ENCODE results near the gene ZSWIM4. TPM values are rescaled to one million over a fixed set of nuclear protein-coding genes. Genes with fewer than 3 reads are reported as not detected.

The ZSWIM4 gene
- total and polyA plus RNA-seq, 12 donors = 1.2 to 7.1 (median 2.7) TPM

DNA sequence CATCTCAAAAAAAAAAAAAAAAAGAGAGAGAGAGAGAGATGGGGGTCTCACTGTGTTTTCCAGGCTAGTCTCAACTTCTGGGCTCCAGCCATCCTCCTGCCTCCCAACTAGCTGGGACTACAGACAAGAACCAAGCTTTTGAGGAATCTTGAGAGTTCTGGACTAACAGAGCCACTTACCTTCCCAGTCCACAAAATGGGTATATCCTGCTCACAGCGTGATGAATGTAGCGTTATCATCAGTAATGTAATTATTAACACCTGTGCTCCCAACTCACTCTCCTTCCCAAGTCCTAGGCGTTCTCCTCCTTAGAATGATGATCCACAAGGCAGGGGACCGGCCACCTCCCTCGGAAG, 77.1 kb downstream of the ZSWIM4 start:
- intact Hi-C loops (cut with DNase I) = loop anchor here in 1 of 10 donors (10.0 kb wide), 1 partner anchor 268 kb away; no protein-coding TSS in a partner anchor
- ATAC-seq (no peak), DNase-seq (no peak)
- H3K4me3 ChIP-seq = peak overlapping the region in 9 of 10 donors; percentile 18 to 53 (median 47)
- no peak overlapping the region for H3K27ac ChIP-seq
- H3K4me1 ChIP-seq = peaks cover 0 to 9% (median 0%) of the 10 kb centered on the region in 9 donors
- H3K36me3 ChIP-seq = no peaks in the 10 kb centered on the region
- 44 to 52% methylated on average over 5 of the region's 5 CpGs for WGBS, 2 donors
- H3K9me3 ChIP-seq = no peaks in the 10 kb centered on the region
- TF ChIP-seq, protein P1, sequence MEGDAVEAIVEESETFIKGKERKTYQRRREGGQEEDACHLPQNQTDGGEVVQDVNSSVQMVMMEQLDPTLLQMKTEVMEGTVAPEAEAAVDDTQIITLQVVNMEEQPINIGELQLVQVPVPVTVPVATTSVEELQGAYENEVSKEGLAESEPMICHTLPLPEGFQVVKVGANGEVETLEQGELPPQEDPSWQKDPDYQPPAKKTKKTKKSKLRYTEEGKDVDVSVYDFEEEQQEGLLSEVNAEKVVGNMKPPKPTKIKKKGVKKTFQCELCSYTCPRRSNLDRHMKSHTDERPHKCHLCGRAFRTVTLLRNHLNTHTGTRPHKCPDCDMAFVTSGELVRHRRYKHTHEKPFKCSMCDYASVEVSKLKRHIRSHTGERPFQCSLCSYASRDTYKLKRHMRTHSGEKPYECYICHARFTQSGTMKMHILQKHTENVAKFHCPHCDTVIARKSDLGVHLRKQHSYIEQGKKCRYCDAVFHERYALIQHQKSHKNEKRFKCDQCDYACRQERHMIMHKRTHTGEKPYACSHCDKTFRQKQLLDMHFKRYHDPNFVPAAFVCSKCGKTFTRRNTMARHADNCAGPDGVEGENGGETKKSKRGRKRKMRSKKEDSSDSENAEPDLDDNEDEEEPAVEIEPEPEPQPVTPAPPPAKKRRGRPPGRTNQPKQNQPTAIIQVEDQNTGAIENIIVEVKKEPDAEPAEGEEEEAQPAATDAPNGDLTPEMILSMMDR (IDR thresholded peaks at IDR 0.05) = no peak
- H3K27me3 ChIP-seq = peaks cover 0 to 20% (median 0%) of the 10 kb centered on the region in 7 donors

DNA sequence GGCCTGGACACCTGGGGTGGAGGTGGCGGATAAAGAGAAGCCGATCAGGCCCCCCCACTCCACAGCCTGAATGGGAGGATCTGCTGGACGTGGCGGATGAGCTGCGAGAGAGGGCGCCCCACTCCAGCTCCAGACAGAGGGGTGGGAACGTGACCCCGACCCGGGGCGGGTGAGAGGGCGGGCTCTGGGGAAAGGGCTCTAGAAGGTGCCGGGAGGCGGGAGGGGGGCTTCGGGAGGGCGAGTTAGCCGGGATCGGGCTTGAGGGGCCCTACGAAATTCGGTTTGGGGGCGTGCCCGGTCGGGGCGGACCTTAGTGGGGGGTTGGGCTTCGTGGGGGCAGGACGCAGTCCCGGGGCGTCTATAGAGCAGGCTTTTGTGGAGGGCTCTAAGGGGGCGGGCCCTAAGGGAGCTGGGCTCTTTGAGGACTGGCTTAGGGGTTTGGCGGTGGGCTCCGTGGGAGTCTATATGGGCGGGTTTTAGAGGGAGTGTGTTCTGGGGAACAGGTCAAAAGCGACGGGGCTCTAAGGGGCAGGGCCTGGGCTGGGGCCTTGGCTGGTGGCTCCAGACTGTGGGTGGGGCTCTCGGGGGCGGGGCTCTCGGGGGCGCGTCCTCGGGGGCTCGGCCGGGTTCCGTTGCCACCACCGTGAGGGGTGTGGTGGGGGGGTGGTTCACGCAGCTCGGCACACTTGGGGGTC, 77.6 kb downstream of the ZSWIM4 start:
- TF ChIP-seq, protein P1 (IDR thresholded peaks at IDR 0.05) = peak in 3 of 9 donors; percentile 25 to 38 (median 29)
- Histone ChIP-seq H3K4me3 (peak overlapping the region; percentile 18 to 53 (median 46)), H3K9me3 (no peaks in the 10 kb centered on the region), H3K36me3 (no peaks in the 10 kb centered on the region), H3K27me3 (peaks cover 0 to 20% (median 0%) of the 10 kb centered on the region in 7 donors), H3K27ac (no peak overlapping the region), H3K4me1 (peaks cover 0 to 9% (median 0%) of the 10 kb centered on the region in 9 donors)
- WGBS, 2 donors = 4% methylated on average over 44 to 45 of the region's 45 CpGs
- intact Hi-C loops (cut with DNase I) = loop anchor here in 1 of 10 donors (10.0 kb wide), 1 partner anchor 268 kb away; no protein-coding TSS in a partner anchor
- DNase-seq (peak; percentile 40 to 42), ATAC-seq (peak; percentile 41 to 60 (median 53))

DNA sequence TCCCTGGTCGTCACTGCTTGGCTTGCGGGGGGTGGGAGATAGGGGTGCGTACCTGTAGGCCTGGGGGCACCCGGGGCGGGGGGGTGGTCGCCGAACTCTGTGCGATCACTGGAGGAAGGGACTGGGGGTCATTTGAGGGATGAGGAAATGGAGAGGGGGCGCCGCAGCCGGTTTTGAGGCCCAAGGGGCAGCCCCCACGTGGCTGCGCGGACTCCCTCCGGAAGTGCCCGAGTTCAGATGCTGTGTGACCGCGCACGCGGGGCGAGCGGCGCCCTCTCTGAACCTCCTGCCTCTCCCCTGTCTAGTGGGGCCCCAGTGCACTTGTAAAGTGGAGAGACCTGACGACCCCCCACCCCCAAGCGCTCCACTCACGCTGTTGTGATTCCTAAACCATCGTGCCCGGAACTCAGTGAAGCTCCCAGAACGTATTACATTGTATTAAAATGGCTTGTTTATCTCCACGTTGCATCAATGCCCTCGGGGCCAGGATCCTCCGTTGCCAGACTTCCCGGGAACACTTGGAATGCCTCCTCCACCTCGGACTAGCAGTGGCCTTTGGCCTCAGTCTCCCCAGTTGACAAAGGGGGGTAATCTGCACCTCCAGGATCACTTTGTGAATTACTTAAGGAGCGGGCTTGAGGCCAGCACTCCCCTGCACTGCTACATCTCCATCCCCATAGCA, 78.7 kb downstream of the ZSWIM4 start:
- intact Hi-C loops (cut with DNase I) = loop anchor here in 1 of 10 donors (10.0 kb wide), 1 partner anchor 269 kb away; no protein-coding TSS in a partner anchor
- DNase-seq = no peak
- Histone ChIP-seq H3K27me3 (peaks cover 0 to 20% (median 0%) of the 10 kb centered on the region in 7 donors), H3K36me3 (no peaks in the 10 kb centered on the region), H3K9me3 (no peaks in the 10 kb centered on the region), H3K4me1 (peaks cover 0 to 9% (median 0%) of the 10 kb centered on the region in 9 donors), H3K4me3 (no peak overlapping the region), H3K27ac (no peak overlapping the region)
- peak in 1 of 8 donors; percentile 4 for ATAC-seq
- TF ChIP-seq, protein P1 (IDR thresholded peaks at IDR 0.05) = no peak
- 54 to 63% methylated on average over 35 of the region's 35 CpGs for WGBS, 2 donors

DNA sequence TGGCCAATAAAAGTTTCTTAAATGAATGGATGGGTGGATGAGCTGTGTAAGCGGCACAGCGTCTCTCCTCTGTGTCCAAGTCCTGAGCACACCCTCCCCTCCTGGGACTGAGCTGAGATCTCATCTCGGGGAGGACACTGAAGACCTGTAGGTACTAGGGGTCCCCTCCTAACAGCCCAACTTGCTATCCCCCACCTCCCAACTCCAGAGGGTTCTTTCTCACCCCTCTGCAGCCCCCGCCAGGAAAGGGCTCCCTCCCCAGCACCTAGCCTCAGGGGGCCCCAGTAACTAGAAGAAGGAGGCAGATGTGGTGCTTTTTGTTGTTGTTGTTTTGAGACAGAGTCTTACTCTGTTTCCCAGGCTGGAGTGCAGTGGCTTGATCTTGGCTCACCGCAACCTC, 80.6 kb downstream of the ZSWIM4 start:
- TF ChIP-seq, protein P1 (IDR thresholded peaks at IDR 0.05) = no peak
- intact Hi-C loops (cut with DNase I) = loop anchor here in 2 of 10 donors (5.0 to 10.0 kb wide), 2 partner anchors 196 to 271 kb away; partner anchors contain the start of gene MISP3 (in 1 of the 2)
- no peak for ATAC-seq

More for the DNA sequence above, 80.6 kb downstream of the ZSWIM4 start:
- Histone ChIP-seq H3K4me1 (peaks cover 0 to 23% (median 11%) of the 10 kb centered on the region in 9 donors), H3K9me3 (no peaks in the 10 kb centered on the region), H3K27ac (no peak overlapping the region), H3K4me3 (no peak overlapping the region), H3K36me3 (no peaks in the 10 kb centered on the region), H3K27me3 (peaks cover 0 to 20% (median 0%) of the 10 kb centered on the region in 7 donors)
- WGBS, 2 donors = 95 to 96% methylated on average over 5 of the region's 5 CpGs
- DNase-seq = no peak

Data from heart right ventricle (tissue), 16 donors.